ENCODE results near the gene LILRB3.

The LILRB3 gene

GRCh38 chr19:54262066-54262465, 39.3 kb upstream of the LILRB3 start:
- no peaks in the 10 kb centered on the region for H3K9me3 ChIP-seq (ENCODE audit: low read length)
- no peaks in the 10 kb centered on the region for H3K4me1 ChIP-seq (ENCODE audit: insufficient read depth, low read length, severe bottlenecking)
- H3K36me3 ChIP-seq (ENCODE audit: insufficient read depth, low read length), result no peaks in the 10 kb centered on the region
- H3K9me2 ChIP-seq (ENCODE audit: low read depth, low read length), result no peaks in the 10 kb centered on the region
- H3K4me3 ChIP-seq (ENCODE audit: low read depth, low read length, poor library complexity, severe bottlenecking), result no peak overlapping the region
- H4K20me1 ChIP-seq (ENCODE audit: insufficient read depth, low read length), result no peaks in the 10 kb centered on the region
- no peak overlapping the region for H3K9ac ChIP-seq (ENCODE audit: low read length)
- H2AFZ ChIP-seq (ENCODE audit: low read length), result no peak overlapping the region
- no peak overlapping the region for H3K4me2 ChIP-seq (ENCODE audit: low read length)
- H3K79me2 ChIP-seq (ENCODE audit: insufficient read depth, low read length), result no peaks in the 10 kb centered on the region
- no peak overlapping the region for H3K27ac ChIP-seq (ENCODE audit: low read depth, low read length, poor library complexity, severe bottlenecking)
- H3K27me3 ChIP-seq (ENCODE audit: insufficient read depth, low read length), result peaks cover 7% of the 10 kb centered on the region; the same call in 1 of the 2 replicates
- no peaks in the 10 kb centered on the region for H3F3A ChIP-seq (ENCODE audit: insufficient read depth, low read length)
- no peak for TF ChIP-seq CTCF (IDR thresholded peaks at IDR 0.05; ENCODE audit: low read length)
- TF ChIP-seq EZH2 (IDR thresholded peaks at IDR 0.05; ENCODE audit: borderline replicate concordance, low read length), result no peak

- Histone ChIP-seq H3F3A (ENCODE audit: insufficient read depth, low read length) (no peaks in the 10 kb centered on the region), H3K27ac (ENCODE audit: low read depth, low read length, poor library complexity, severe bottlenecking) (no peak within 1 kb of the TSS), H3K79me2 (ENCODE audit: insufficient read depth, low read length) (no peaks in the 10 kb centered on the region), H4K20me1 (ENCODE audit: insufficient read depth, low read length) (no peaks in the 10 kb centered on the region), H3K4me2 (ENCODE audit: low read length) (no peak within 1 kb of the TSS), H3K9me3 (ENCODE audit: low read length) (no peaks in the 10 kb centered on the region), H3K4me1 (ENCODE audit: insufficient read depth, low read length, severe bottlenecking) (no peaks in the 10 kb centered on the region), H3K27me3 (ENCODE audit: insufficient read depth, low read length) (peaks cover 17% of the 10 kb centered on the region; the same call in 1 of the 2 replicates), H3K36me3 (ENCODE audit: insufficient read depth, low read length) (no peaks in the 10 kb centered on the region), H3K4me3 (ENCODE audit: low read depth, low read length, poor library complexity, severe bottlenecking) (no peak within 1 kb of the TSS), H3K9me2 (ENCODE audit: low read depth, low read length) (no peaks in the 10 kb centered on the region), H2AFZ (ENCODE audit: low read length) (no peak within 1 kb of the TSS), H3K9ac (ENCODE audit: low read length) (no peak within 1 kb of the TSS)
- TF ChIP-seq CTCF (IDR thresholded peaks at IDR 0.05; ENCODE audit: low read length) (no peak), EZH2 (IDR thresholded peaks at IDR 0.05; ENCODE audit: borderline replicate concordance, low read length) (no peak)
Measured at GRCh38 chr19:54257116-54257480, 34.3 kb upstream of the LILRB3 start, which contains the start of gene LILRB5. LILRB5 (minus strand) TSS chr19:54257273; CDS start chr19:54257193, 80 bp downstream.

GRCh38 chr19:54256250-54257115, 33.7 kb upstream of the LILRB3 start:
- Histone ChIP-seq H3K27ac (ENCODE audit: low read depth, low read length, poor library complexity, severe bottlenecking) (no peak overlapping the region), H3F3A (ENCODE audit: insufficient read depth, low read length) (no peaks in the 10 kb centered on the region), H3K79me2 (ENCODE audit: insufficient read depth, low read length) (no peaks in the 10 kb centered on the region), H3K9me2 (ENCODE audit: low read depth, low read length) (no peaks in the 10 kb centered on the region), H4K20me1 (ENCODE audit: insufficient read depth, low read length) (no peaks in the 10 kb centered on the region), H3K4me3 (ENCODE audit: low read depth, low read length, poor library complexity, severe bottlenecking) (no peak overlapping the region), H3K36me3 (ENCODE audit: insufficient read depth, low read length) (no peaks in the 10 kb centered on the region), H3K4me2 (ENCODE audit: low read length) (no peak overlapping the region), H3K4me1 (ENCODE audit: insufficient read depth, low read length, severe bottlenecking) (no peaks in the 10 kb centered on the region), H2AFZ (ENCODE audit: low read length) (no peak overlapping the region), H3K9ac (ENCODE audit: low read length) (no peak overlapping the region), H3K27me3 (ENCODE audit: insufficient read depth, low read length) (peaks cover 17% of the 10 kb centered on the region; the same call in 1 of the 2 replicates), H3K9me3 (ENCODE audit: low read length) (no peaks in the 10 kb centered on the region)
- TF ChIP-seq CTCF (IDR thresholded peaks at IDR 0.05; ENCODE audit: low read length) (no peak), EZH2 (IDR thresholded peaks at IDR 0.05; ENCODE audit: borderline replicate concordance, low read length) (no peak)
